Smooth muscle cell (in vitro differentiated cells): ENCODE measurements around the gene ARFGAP1. TPM values are rescaled to one million over a fixed set of nuclear protein-coding genes. Genes with fewer than 3 reads are reported as not detected.

Experiments
- DNase-seq: peaks from one replicate; lab custom pipeline; 2025; ENCODE audit not compliant: unreplicated experiment; lab: John Stamatoyannopoulos, UW
- H2AFZ ChIP-seq: fragments of 200-600 bp; sonication (generic); 2 replicates; pipeline ENCODE4 v1.6.0; 2016; ENCODE audit warnings: antibody characterized with exemption, low read depth, mild to moderate bottlenecking
- H3F3A ChIP-seq: fragments of 200-600 bp; sonication (generic); 2 replicates; pipeline ENCODE4 v1.6.0; 2017; ENCODE audit warnings: antibody characterized with exemption, low read depth
- H3K27ac ChIP-seq: fragments of 200-600 bp; sonication (generic); 2 replicates; pipeline ENCODE4 v1.5.1; 2016; ENCODE audit warnings: low read depth, mild to moderate bottlenecking
- H3K27me3 ChIP-seq: fragments of 200-600 bp; sonication (generic); 2 replicates; pipeline ENCODE4 v1.6.1; 2016; ENCODE audit warnings: low read depth, mild to moderate bottlenecking
- H3K36me3 ChIP-seq: fragments of 200-600 bp; sonication (generic); 2 replicates; pipeline ENCODE4 v1.5.1; 2016; ENCODE audit warnings: low read depth
- H3K4me1 ChIP-seq: fragments of 200-600 bp; sonication (generic); 2 replicates; pipeline ENCODE4 v1.5.1; 2016; ENCODE audit warnings: low read depth
- H3K4me2 ChIP-seq: fragments of 200-600 bp; sonication (generic); 2 replicates; pipeline ENCODE4 v1.6.0; 2016; ENCODE audit warnings: mild to moderate bottlenecking
- H3K4me3 ChIP-seq: fragments of 200-600 bp; sonication (generic); 2 replicates; pipeline ENCODE4 v1.5.1; 2016; ENCODE audit warnings: mild to moderate bottlenecking
- H3K79me2 ChIP-seq: fragments of 200-600 bp; sonication (generic); 2 replicates; pipeline ENCODE4 v1.6.0; 2016; ENCODE audit warnings: low read depth, mild to moderate bottlenecking
- H3K9ac ChIP-seq: fragments of 200-600 bp; sonication (generic); 2 replicates; pipeline ENCODE4 v1.6.0; 2016; ENCODE audit warnings: low read depth
- H3K9me3 ChIP-seq: fragments of 200-600 bp; sonication (generic); replicated peaks from 2 replicates; pipeline ENCODE4 v1.5.1; 2016; ENCODE audit warnings: low read depth
- H4K20me1 ChIP-seq: fragments of 200-600 bp; sonication (generic); 2 replicates; pipeline ENCODE4 v1.6.0; 2016; ENCODE audit warnings: low read depth
- CTCF ChIP-seq: fragments of 200-600 bp; sonication (generic); IDR thresholded peaks from 2 replicates; pipeline ENCODE4 v1.5.1; 2017; ENCODE audit warnings: borderline replicate concordance, mild to moderate bottlenecking, antibody characterized with exemption; ENCODE audit not compliant: insufficient read depth, poor library complexity, severe bottlenecking
- WGBS: methylation state at CpG from one replicate; pipeline ENCODE4 v1.1.7; 2016; ENCODE audit warnings: low lambda C conversion rate; 5-methylcytosine and 5-hydroxymethylcytosine counted together
- polyA plus RNA-seq: library from polyadenylated mRNA; unstranded; fragments of >200 nt; fragmentation: Nextera tagmentation; extraction: Ambion mirVana; gene quantifications from 2 replicates; pipeline ENCODE4 v1.2.1, GENCODE V29; 2016
- total RNA-seq: library from RNA; depleted of rRNA; stranded (reverse); fragments of >200 nt; gene quantifications from 2 replicates; pipeline ENCODE4 v1.2.3, GENCODE V29; 2014

ARFGAP1 gene
- total and polyA plus RNA-seq, 2 experiments from 2014 or later, result 101 to 169 TPM

GRCh38 chr20:63318391-63319163 lies 46.0 kb downstream of the ARFGAP1 start:
- WGBS, result 94% methylated on average over 24 of the region's 24 CpGs
- Histone ChIP-seq H3K36me3 (no peaks in the 10 kb centered on the region), H4K20me1 (no peaks in the 10 kb centered on the region), H3K79me2 (no peaks in the 10 kb centered on the region), H3K27me3 (no peaks in the 10 kb centered on the region), H3K4me1 (no peaks in the 10 kb centered on the region), H3K9ac (no peak overlapping the region), H3K4me2 (no peak overlapping the region), H2AFZ (no peak overlapping the region), H3F3A (no peaks in the 10 kb centered on the region), H3K27ac (no peak overlapping the region), H3K4me3 (no peak overlapping the region), H3K9me3 (no peaks in the 10 kb centered on the region)
- DNase-seq, result no peak
- no peak for TF ChIP-seq CTCF

- no peak for TF ChIP-seq CTCF
- no peaks in the 10 kb centered on the region for H3K27me3 ChIP-seq
- H3K9ac ChIP-seq, result no peak overlapping the region
- no peak overlapping the region for H3K4me2 ChIP-seq
- no peaks in the 10 kb centered on the region for H4K20me1 ChIP-seq
- H3K27ac ChIP-seq, result no peak overlapping the region
- H3K4me3 ChIP-seq, result no peak overlapping the region
- no peaks in the 10 kb centered on the region for H3K9me3 ChIP-seq
- no peak for DNase-seq
- H3K36me3 ChIP-seq, result no peaks in the 10 kb centered on the region
- WGBS, result 93% methylated on average over 25 of the region's 25 CpGs
- no peaks in the 10 kb centered on the region for H3F3A ChIP-seq
- no peaks in the 10 kb centered on the region for H3K4me1 ChIP-seq
- H2AFZ ChIP-seq, result no peak overlapping the region
- H3K79me2 ChIP-seq, result no peaks in the 10 kb centered on the region
These were observed 46.8 kb downstream of the ARFGAP1 start for GRCh38 chr20:63319164-63320040.

GRCh38 chr20:63320041-63320511 lies 47.5 kb downstream of the ARFGAP1 start:
- Histone ChIP-seq H3K4me2 (no peak overlapping the region), H3K27me3 (no peaks in the 10 kb centered on the region), H3K36me3 (no peaks in the 10 kb centered on the region), H3K9ac (no peak overlapping the region), H3K79me2 (no peaks in the 10 kb centered on the region), H3F3A (no peaks in the 10 kb centered on the region), H3K9me3 (no peaks in the 10 kb centered on the region), H3K4me1 (no peaks in the 10 kb centered on the region), H3K27ac (no peak overlapping the region), H3K4me3 (no peak overlapping the region), H2AFZ (no peak overlapping the region), H4K20me1 (no peaks in the 10 kb centered on the region)
- DNase-seq, result no peak
- no peak for TF ChIP-seq CTCF
- 93% methylated on average over 22 of the region's 23 CpGs for WGBS
